ENCODE data around the gene MARVELD2. TPM values are rescaled to one million over a fixed set of nuclear protein-coding genes. Genes with fewer than 3 reads are reported as not detected.

MARVELD2 gene
- total and polyA plus RNA-seq, 2 of the 13 experiments (the other 11 are each of a cell fraction or from before 2014, with no cell fraction given) = 11.1 to 15.4 TPM

- TF ChIP-seq ZNF589 (CRISPR knock-in tag; conservative IDR thresholded peaks at IDR 0.05) (no peak; the same call in 1 of the 2 replicates), RXRB (CRISPR knock-in tag; IDR thresholded peaks at IDR 0.05; ENCODE audit: borderline replicate concordance) (peak; percentile 77), GMEB1 (CRISPR knock-in tag; IDR thresholded peaks at IDR 0.05; ENCODE audit: borderline replicate concordance) (peak; percentile 78), ZNF326 (CRISPR knock-in tag; IDR thresholded peaks at IDR 0.05; ENCODE audit: borderline replicate concordance) (no peak), RAD51 (IDR thresholded peaks at IDR 0.05; ENCODE audit: borderline replicate concordance) (peak; percentile 6; the same call in 1 of the 2 replicates), ZNF781 (CRISPR knock-in tag; IDR thresholded peaks at IDR 0.05; ENCODE audit: borderline replicate concordance, not compliant biosample characterization) (no peak), ZBED4 (CRISPR knock-in tag; IDR thresholded peaks at IDR 0.05; ENCODE audit: borderline replicate concordance) (peak; percentile 62; the same call in 1 of the 2 replicates), NCOA2 (CRISPR knock-in tag; IDR thresholded peaks at IDR 0.05) (no peak), TEAD3 (CRISPR knock-in tag; optimal IDR thresholded peaks at IDR 0.05; ENCODE audit: borderline replicate concordance) (no peak), CENPT (CRISPR knock-in tag; IDR thresholded peaks at IDR 0.05; ENCODE audit: low read depth) (no peak), STAT5B (CRISPR knock-in tag; IDR thresholded peaks at IDR 0.05) (no peak), DRAP1 (CRISPR knock-in tag; IDR thresholded peaks at IDR 0.05) (peak; percentile 39; the same call in 1 of the 2 replicates), IKZF1 (IDR thresholded peaks at IDR 0.05) (no peak), CBX2 (IDR thresholded peaks at IDR 0.05; ENCODE audit: low read depth, low read length) (no peak), CBX2 (CRISPR knock-in tag; IDR thresholded peaks at IDR 0.05; ENCODE audit: low read depth) (no peak), ZFY (CRISPR knock-in tag; IDR thresholded peaks at IDR 0.05) (peak; percentile 92), CTCF (CRISPR knock-in tag; IDR thresholded peaks at IDR 0.05) (no peak; the same call in 1 of the 2 replicates), ATM (IDR thresholded peaks at IDR 0.05; ENCODE audit: borderline replicate concordance) (no peak), KDM2A (CRISPR knock-in tag; IDR thresholded peaks at IDR 0.05; ENCODE audit: borderline replicate concordance, low read depth) (peak; percentile 87), HMG20B (CRISPR knock-in tag; conservative IDR thresholded peaks at IDR 0.05) (no peak), MEF2D (CRISPR knock-in tag; IDR thresholded peaks at IDR 0.05) (no peak), FOXJ3 (CRISPR knock-in tag; IDR thresholded peaks at IDR 0.05; ENCODE audit: borderline replicate concordance) (no peak; the same call in 1 of the 2 replicates), GPN1 (CRISPR knock-in tag; IDR thresholded peaks at IDR 0.05; ENCODE audit: borderline replicate concordance) (no peak)
These were observed 45.4 kb upstream of the MARVELD2 start, which contains the start of the genes AK6, RAD17 and TAF9 (continued) for GRCh38 chr5:69369340-69370121.

Measured in HepG2 (cell line).